ENCODE data around the gene CYP51A1. TPM values are rescaled to one million over a fixed set of nuclear protein-coding genes. Genes with fewer than 3 reads are reported as not detected.
A peak's percentile ranks its signal among the peaks of the same experiment; 100 is the strongest.

CYP51A1 gene
- total and polyA plus RNA-seq, 2 donors from 2014 or later, result 43.0 to 55.8 TPM

GRCh38 chr7:92076509-92076908 is 57.8 kb downstream of the CYP51A1 start:
- intact Hi-C loops (cut with DNase I), result no loop called here
- Histone ChIP-seq H3K9me3 (ENCODE audit: control insufficient read depth in 2 of 3, insufficient read depth in 1 of 3, low read length in 3 of 3) (no peaks in the 10 kb centered on the region), H3K9ac (ENCODE audit: low read length in 3 of 3) (no peak overlapping the region), H3K4me3 (ENCODE audit: low read length in 3 of 3) (no peak overlapping the region), H3K4me1 (ENCODE audit: control insufficient read depth in 2 of 3, insufficient read depth in 2 of 3, low read depth in 1 of 3, low read length in 3 of 3) (no peaks in the 10 kb centered on the region), H3K27me3 (ENCODE audit: control insufficient read depth, insufficient read depth, low read length) (no peaks in the 10 kb centered on the region), H3K27ac (ENCODE audit: low read depth in 2 of 2, low read length in 2 of 2) (no peak overlapping the region), H3K36me3 (ENCODE audit: control insufficient read depth in 2 of 3, insufficient read depth in 3 of 3, low read length in 3 of 3) (peaks cover 0 to 11% (median 7%) of the 10 kb centered on the region in 3 donors)
- FAIRE-seq (peak; percentile 60), DNase-seq (no peak)
- TF ChIP-seq, protein P1, sequence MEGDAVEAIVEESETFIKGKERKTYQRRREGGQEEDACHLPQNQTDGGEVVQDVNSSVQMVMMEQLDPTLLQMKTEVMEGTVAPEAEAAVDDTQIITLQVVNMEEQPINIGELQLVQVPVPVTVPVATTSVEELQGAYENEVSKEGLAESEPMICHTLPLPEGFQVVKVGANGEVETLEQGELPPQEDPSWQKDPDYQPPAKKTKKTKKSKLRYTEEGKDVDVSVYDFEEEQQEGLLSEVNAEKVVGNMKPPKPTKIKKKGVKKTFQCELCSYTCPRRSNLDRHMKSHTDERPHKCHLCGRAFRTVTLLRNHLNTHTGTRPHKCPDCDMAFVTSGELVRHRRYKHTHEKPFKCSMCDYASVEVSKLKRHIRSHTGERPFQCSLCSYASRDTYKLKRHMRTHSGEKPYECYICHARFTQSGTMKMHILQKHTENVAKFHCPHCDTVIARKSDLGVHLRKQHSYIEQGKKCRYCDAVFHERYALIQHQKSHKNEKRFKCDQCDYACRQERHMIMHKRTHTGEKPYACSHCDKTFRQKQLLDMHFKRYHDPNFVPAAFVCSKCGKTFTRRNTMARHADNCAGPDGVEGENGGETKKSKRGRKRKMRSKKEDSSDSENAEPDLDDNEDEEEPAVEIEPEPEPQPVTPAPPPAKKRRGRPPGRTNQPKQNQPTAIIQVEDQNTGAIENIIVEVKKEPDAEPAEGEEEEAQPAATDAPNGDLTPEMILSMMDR (IDR thresholded peaks at IDR 0.05; ENCODE audit: borderline replicate concordance, extremely low read depth, insufficient read depth), result no peak

DNA sequence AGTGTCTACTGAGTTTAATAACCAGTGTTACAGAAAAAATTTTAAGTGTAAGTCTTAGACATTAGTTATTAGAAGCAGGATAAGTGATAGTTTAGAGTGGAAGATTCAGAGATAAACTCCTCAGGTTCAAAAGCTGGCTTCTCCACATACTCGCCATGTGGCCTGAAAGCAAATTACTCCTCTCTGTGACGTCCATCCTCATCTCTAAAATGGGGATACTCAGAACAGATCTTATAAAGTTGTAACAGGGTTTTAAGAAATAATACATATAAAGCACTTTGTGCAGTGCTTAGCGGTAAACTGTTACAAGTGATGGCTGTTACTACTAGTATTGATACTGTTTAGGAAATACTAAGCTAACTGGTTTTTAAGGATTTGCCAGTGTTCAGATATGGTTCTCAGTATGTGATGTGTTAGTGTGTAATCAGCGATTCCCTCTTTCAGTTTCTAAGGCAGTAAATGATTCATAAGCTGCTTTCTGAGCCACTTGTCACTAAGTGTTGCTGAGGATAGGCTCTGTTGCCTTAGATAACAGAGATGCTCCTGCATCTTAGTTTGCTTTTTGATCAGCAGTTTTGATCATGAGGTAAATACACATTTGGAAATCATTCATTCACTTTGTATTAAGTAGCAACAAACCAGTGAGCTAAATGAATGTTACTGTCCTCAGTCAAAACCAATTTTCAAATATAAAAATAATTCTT is 58.7 kb downstream of the CYP51A1 start:
- Histone ChIP-seq H3K27ac (ENCODE audit: low read depth in 2 of 2, low read length in 2 of 2) (no peak overlapping the region), H3K4me1 (ENCODE audit: control insufficient read depth in 2 of 3, insufficient read depth in 2 of 3, low read depth in 1 of 3, low read length in 3 of 3) (no peaks in the 10 kb centered on the region), H3K9ac (ENCODE audit: low read length in 3 of 3) (no peak overlapping the region), H3K9me3 (ENCODE audit: control insufficient read depth in 2 of 3, insufficient read depth in 1 of 3, low read length in 3 of 3) (no peaks in the 10 kb centered on the region), H3K36me3 (ENCODE audit: control insufficient read depth in 2 of 3, insufficient read depth in 3 of 3, low read length in 3 of 3) (peaks cover 0 to 7% (median 7%) of the 10 kb centered on the region in 3 donors), H3K27me3 (ENCODE audit: control insufficient read depth, insufficient read depth, low read length) (no peaks in the 10 kb centered on the region), H3K4me3 (ENCODE audit: low read length in 3 of 3) (no peak overlapping the region)
- FAIRE-seq, result no peak
- TF ChIP-seq, protein P1 (IDR thresholded peaks at IDR 0.05; ENCODE audit: borderline replicate concordance, extremely low read depth, insufficient read depth), result no peak
- intact Hi-C loops (cut with DNase I), result no loop called here
- DNase-seq, result no peak

DNA sequence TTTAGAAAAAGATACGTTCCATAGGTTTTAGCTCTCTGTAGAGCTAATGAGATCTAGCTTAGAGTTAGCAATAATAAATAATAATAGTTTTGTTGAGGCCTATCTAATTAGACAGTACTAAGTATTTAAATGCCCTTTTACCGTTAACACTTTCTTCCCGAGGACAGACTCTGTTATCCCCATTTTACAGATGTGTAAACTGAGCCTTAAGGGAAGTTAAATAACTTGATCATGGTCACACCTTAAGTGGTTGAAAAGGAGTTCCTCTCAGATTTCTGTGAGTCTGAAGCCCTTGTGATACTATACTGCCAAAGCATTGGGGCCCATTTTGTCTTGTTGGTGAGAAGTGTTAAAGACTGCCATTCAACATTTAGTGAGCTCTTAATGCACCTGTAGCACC is 61.6 kb downstream of the CYP51A1 start:
- TF ChIP-seq, protein P1 (IDR thresholded peaks at IDR 0.05; ENCODE audit: borderline replicate concordance, extremely low read depth, insufficient read depth), result no peak
- Histone ChIP-seq H3K27me3 (ENCODE audit: control insufficient read depth, insufficient read depth, low read length) (no peaks in the 10 kb centered on the region), H3K4me1 (ENCODE audit: control insufficient read depth in 2 of 3, insufficient read depth in 2 of 3, low read depth in 1 of 3, low read length in 3 of 3) (no peaks in the 10 kb centered on the region), H3K9me3 (ENCODE audit: control insufficient read depth in 2 of 3, insufficient read depth in 1 of 3, low read length in 3 of 3) (no peaks in the 10 kb centered on the region), H3K9ac (ENCODE audit: low read length in 3 of 3) (no peak overlapping the region), H3K36me3 (ENCODE audit: control insufficient read depth in 2 of 3, insufficient read depth in 3 of 3, low read length in 3 of 3) (peaks cover under 1 to 6% (median 4%) of the 10 kb centered on the region in 3 donors), H3K4me3 (ENCODE audit: low read length in 3 of 3) (no peak overlapping the region), H3K27ac (ENCODE audit: low read depth in 2 of 2, low read length in 2 of 2) (no peak overlapping the region)
- FAIRE-seq (no peak), DNase-seq (no peak)
- intact Hi-C loops (cut with DNase I), result no loop called here
